ENCODE data around the gene MAFF.

Gene MAFF

DNA sequence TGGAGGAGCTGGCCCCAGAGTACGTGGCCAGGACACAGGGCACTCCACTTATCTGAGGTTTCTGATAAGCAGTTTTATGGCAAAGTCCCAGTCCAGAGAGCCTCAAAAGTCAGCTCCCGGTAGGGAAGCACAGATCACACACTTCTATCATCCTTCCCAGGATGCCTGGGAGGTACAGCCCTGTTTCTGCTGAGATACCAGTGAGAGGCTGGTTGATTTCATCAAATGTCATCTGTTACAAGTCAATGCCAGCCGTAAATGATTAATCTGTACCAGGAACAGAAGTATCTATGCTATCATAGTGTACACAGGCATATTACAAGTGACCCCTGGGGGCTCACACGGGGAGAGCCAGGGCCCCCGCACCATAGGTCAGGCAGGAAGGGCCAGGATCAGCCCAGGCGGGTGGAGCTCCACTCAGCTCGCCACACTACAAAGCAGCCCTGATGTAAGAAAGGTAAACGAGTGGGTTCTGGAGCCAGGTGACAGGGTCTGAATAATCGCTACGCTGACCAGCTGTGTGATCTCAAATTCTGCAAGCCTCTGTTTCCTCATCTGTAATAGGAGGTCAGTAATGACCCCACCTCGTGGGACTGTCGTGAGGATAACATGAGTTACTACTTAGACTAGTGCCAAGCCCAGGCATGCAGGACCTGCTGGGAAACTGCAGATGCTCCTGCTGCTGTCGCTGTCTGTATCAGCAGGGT is 37.8 kb upstream of the MAFF start:
- H3K27ac Mint-ChIP-seq: peak overlapping the region; percentile 2 to 56 (median 54)

DNA sequence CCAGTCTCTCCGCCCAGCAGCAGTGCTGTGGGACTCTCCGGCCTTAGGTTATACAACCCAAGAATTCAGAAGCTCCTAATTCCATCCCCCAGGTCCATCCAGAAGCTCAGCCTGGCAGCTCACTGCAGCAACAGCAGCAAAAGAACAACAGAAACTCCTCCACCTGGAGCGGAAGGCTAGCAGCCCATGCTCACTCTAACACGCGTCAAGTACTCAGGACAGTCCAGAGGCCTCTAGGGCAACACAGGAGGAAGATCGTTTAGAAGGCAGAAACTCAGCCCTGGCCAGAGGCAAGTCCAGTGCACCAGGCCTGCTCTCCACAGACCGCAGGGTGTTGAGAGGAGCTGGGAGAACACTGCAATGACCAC is 37.3 kb upstream of the MAFF start:
- H3K36me3 Mint-ChIP-seq (ENCODE audit: low read depth): peaks cover 9% of the 10 kb centered on the region
- TF ChIP-seq, protein P1, sequence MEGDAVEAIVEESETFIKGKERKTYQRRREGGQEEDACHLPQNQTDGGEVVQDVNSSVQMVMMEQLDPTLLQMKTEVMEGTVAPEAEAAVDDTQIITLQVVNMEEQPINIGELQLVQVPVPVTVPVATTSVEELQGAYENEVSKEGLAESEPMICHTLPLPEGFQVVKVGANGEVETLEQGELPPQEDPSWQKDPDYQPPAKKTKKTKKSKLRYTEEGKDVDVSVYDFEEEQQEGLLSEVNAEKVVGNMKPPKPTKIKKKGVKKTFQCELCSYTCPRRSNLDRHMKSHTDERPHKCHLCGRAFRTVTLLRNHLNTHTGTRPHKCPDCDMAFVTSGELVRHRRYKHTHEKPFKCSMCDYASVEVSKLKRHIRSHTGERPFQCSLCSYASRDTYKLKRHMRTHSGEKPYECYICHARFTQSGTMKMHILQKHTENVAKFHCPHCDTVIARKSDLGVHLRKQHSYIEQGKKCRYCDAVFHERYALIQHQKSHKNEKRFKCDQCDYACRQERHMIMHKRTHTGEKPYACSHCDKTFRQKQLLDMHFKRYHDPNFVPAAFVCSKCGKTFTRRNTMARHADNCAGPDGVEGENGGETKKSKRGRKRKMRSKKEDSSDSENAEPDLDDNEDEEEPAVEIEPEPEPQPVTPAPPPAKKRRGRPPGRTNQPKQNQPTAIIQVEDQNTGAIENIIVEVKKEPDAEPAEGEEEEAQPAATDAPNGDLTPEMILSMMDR (IDR thresholded peaks at IDR 0.05; ENCODE audit: unreplicated experiment in 3 of 3): no peak

More for the DNA sequence above, 37.8 kb upstream of the MAFF start:
- no peak overlapping the region for H3K4me3 Mint-ChIP-seq
- peaks cover 3% of the 10 kb centered on the region for H3K27me3 Mint-ChIP-seq (ENCODE audit: low read depth)
- H3K36me3 Mint-ChIP-seq (ENCODE audit: low read depth): peaks cover 9% of the 10 kb centered on the region
- H3K9me3 Mint-ChIP-seq: no peaks in the 10 kb centered on the region
- H3K4me1 Mint-ChIP-seq: peaks cover 11% of the 10 kb centered on the region
- TF ChIP-seq, protein P1 (IDR thresholded peaks at IDR 0.05; ENCODE audit: unreplicated experiment in 3 of 3): no peak

DNA sequence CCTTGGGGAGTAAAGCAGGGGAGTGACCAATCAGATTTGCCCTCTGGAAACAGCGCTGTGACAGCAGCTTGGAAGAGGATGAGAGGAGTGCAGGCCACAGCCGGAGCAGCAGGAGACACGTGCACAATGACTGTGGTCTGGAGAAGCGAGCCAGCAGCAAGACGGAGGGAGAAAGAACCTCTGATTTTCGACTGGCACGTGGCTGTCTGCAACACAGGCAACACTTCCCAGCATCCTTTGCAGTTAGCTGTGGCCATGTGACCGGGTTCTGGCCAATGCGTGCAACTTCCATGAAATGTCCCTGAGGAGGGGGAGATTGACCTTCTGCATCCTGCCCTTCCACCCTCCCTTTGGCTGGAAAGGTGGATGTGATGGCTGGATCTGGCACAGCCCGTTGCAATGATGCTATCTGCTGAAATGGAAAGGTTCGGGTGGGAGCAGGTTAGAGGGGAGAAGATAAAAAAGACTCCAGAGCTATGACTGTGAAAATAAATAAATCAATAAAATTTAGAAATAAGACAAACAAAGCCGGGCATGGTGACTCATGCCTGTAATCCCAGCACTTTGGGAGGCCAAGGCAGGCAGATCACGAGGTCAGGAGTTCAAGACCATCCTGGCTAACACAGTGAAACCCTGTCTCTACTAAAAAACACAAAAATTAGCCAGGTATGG is 35.7 kb upstream of the MAFF start:
- TF ChIP-seq, protein P1 (IDR thresholded peaks at IDR 0.05; ENCODE audit: unreplicated experiment in 3 of 3): no peak
- no peaks in the 10 kb centered on the region for H3K9me3 Mint-ChIP-seq
- H3K27ac Mint-ChIP-seq: no peak overlapping the region

More for the DNA sequence above, 37.3 kb upstream of the MAFF start:
- Mint-ChIP-seq H3K4me3 (no peak overlapping the region), H3K9me3 (no peaks in the 10 kb centered on the region), H3K27me3 (ENCODE audit: low read depth) (peaks cover 3% of the 10 kb centered on the region), H3K27ac (peak overlapping the region; percentile 2 to 56 (median 54)), H3K4me1 (peaks cover 11% of the 10 kb centered on the region)

DNA sequence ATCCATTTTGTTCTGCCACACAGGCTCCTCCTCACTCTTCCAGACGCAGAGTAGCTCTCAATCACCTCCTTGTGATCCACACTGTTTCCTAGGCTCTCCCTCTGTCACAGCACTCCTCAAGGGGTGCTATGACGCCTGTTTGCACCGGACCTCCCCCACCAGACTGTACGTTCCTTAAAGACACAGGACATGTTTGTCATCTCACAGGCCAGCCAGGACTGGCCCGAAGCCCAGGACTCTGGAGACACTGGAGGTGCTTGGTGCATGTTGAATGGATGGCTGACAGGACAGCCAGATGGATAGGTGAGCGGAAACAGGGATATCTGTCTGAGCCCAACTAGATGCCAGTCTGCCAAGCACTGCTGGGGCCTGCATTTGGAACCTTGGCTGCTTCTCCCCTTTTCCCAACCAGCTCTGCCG is 33.8 kb upstream of the MAFF start:
- Mint-ChIP-seq H3K27me3 (ENCODE audit: low read depth) (peaks cover 8% of the 10 kb centered on the region), H3K27ac (peak overlapping the region in 1 of 3 experiments; percentile 11), H3K9me3 (no peaks in the 10 kb centered on the region), H3K36me3 (ENCODE audit: low read depth) (peaks cover 9% of the 10 kb centered on the region), H3K4me1 (peaks cover 11% of the 10 kb centered on the region), H3K4me3 (no peak overlapping the region)
- TF ChIP-seq, protein P1 (IDR thresholded peaks at IDR 0.05; ENCODE audit: unreplicated experiment in 3 of 3): no peak

More for the DNA sequence above, 35.7 kb upstream of the MAFF start:
- Mint-ChIP-seq H3K4me3 (no peak overlapping the region), H3K27me3 (ENCODE audit: low read depth) (peaks cover 8% of the 10 kb centered on the region), H3K36me3 (ENCODE audit: low read depth) (peaks cover 9% of the 10 kb centered on the region), H3K4me1 (peaks cover 11% of the 10 kb centered on the region)

DNA sequence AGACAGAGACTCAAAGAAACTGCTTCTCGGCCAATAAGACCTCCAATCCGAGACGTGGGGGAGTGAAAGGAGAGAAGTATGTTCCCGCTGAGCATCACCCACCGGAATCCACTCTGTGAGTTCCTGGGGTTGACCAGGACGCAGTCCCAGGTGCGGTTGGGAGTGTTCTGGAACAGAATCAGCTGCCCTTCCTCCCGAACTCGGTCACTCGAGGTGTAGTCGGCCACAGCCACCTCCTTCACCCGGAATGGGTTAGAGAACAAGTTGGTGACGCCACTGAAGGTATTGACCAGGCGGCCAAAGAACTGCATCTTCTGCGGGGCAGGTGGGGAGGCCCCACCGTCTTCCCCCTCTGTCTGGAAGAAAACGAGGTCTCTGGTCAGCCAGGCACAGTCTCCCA is 32.7 kb upstream of the MAFF start:
- H3K27me3 Mint-ChIP-seq (ENCODE audit: low read depth): peaks cover 8% of the 10 kb centered on the region
- TF ChIP-seq, protein P1 (IDR thresholded peaks at IDR 0.05; ENCODE audit: unreplicated experiment in 3 of 3): no peak
- no peak overlapping the region for H3K27ac Mint-ChIP-seq
- H3K36me3 Mint-ChIP-seq (ENCODE audit: low read depth): peaks cover 9% of the 10 kb centered on the region
- no peak overlapping the region for H3K4me3 Mint-ChIP-seq
- no peaks in the 10 kb centered on the region for H3K9me3 Mint-ChIP-seq
- H3K4me1 Mint-ChIP-seq: peaks cover 11% of the 10 kb centered on the region
